ENCODE measurements around the gene BMAL1. TPM values are rescaled to one million over a fixed set of nuclear protein-coding genes. Genes with fewer than 3 reads are reported as not detected.

Gene BMAL1
- total RNA-seq, 1 experiment from 2014 or later, result 3.3 TPM

DNA sequence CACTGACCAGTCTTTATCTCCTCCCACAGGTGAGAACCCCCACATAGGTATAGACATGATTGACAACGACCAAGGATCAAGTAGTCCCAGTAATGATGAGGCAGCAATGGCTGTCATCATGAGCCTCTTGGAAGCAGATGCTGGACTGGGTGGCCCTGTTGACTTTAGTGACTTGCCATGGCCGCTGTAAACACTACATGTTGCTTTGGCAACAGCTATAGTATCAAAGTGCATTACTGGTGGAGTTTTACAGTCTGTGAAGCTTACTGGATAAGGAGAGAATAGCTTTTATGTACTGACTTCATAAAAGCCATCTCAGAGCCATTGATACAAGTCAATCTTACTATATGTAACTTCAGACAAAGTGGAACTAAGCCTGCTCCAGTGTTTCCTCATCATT, 109.0 kb downstream of the BMAL1 start:
- Mint-ChIP-seq H3K27ac (no peak overlapping the region), H3K36me3 (ENCODE audit: insufficient read depth in 1 of 3, low read depth in 3 of 3) (peaks cover 0 to 12% (median 8%) of the 10 kb centered on the region in 3 experiments; a peak in 5 of 7 replicates), H3K9me3 (no peaks in the 10 kb centered on the region), H3K4me3 (no peak overlapping the region), H3K4me1 (no peaks in the 10 kb centered on the region), H3K27me3 (ENCODE audit: low read depth) (no peaks in the 10 kb centered on the region)
- Histone ChIP-seq H3K23me2 (ENCODE audit: insufficient read length, low read depth, low read length, poor library complexity, severe bottlenecking) (no peaks in the 10 kb centered on the region), H4K8ac (replicated peaks; ENCODE audit: insufficient read length, low read depth, low read length) (no peak overlapping the region), H2AFZ (ENCODE audit: low read length) (no peak overlapping the region), H3K23ac (ENCODE audit: insufficient read length, low read depth, low read length) (no peak overlapping the region), H3T11ph (ENCODE audit: low read length) (no peak overlapping the region), H3K27ac (ENCODE audit: insufficient read length, low read depth, low read length) (no peak overlapping the region), H2BK15ac (ENCODE audit: low read depth, low read length) (no peak overlapping the region), H2BK12ac (ENCODE audit: insufficient read length, low read depth, low read length) (no peak overlapping the region), H3K27me3 (ENCODE audit: insufficient read depth, low read length) (no peaks in the 10 kb centered on the region), H3K79me2 (ENCODE audit: insufficient read depth, low read length) (no peaks in the 10 kb centered on the region), H2AK5ac (ENCODE audit: insufficient read length, low read length) (no peak overlapping the region), H4K20me1 (ENCODE audit: control insufficient read depth, insufficient read depth, insufficient read length) (no peaks in the 10 kb centered on the region), H2BK120ac (ENCODE audit: low read depth, low read length, poor library complexity, severe bottlenecking) (no peak overlapping the region), H2BK20ac (ENCODE audit: low read depth, low read length, poor library complexity, severe bottlenecking) (no peak overlapping the region), H2BK5ac (ENCODE audit: insufficient read length, low read length) (no peak overlapping the region), H3K56ac (ENCODE audit: insufficient read length, low read depth, low read length) (no peak overlapping the region), H3K4me1 (ENCODE audit: insufficient read depth, low read length) (no peaks in the 10 kb centered on the region), H3K4me2 (ENCODE audit: insufficient read depth, insufficient read length, low read length) (no peak overlapping the region), H3K9ac (ENCODE audit: extremely low read depth, insufficient read length, low read length) (no peak overlapping the region), H4K91ac (ENCODE audit: insufficient read length, low read depth, low read length) (no peak overlapping the region), H3K9me3 (ENCODE audit: control insufficient read depth, low read depth, low read length) (no peaks in the 10 kb centered on the region), H4K5ac (ENCODE audit: insufficient read length, low read depth, low read length) (no peak overlapping the region), H3K18ac (ENCODE audit: insufficient read length, low read depth, low read length) (no peak overlapping the region), H3K4ac (ENCODE audit: low read depth, low read length) (no peak overlapping the region), H3K79me1 (ENCODE audit: insufficient read depth, low read depth, low read length, poor library complexity, severe bottlenecking) (no peaks in the 10 kb centered on the region), H3K14ac (ENCODE audit: insufficient read depth, low read length) (no peak overlapping the region)
- no peak for DNase-seq
- TF ChIP-seq CTCF (conservative IDR thresholded peaks at IDR 0.05), result no peak
- no CpG with 5 or more reads among the region's 2 CpGs for WGBS (ENCODE audit: extremely low coverage, insufficient read length, low lambda C conversion rate)
